Femur (tissue), 1 donor: Measurements from ENCODE around the gene MS4A15.

Experiments used
- DNase-seq: peaks from one replicate; pipeline ENCODE4 v3.0.0-alpha.2; 2017

Gene MS4A15

GRCh38 chr11:60780065-60780464 lies 23.4 kb downstream of the MS4A15 start:
- DNase-seq = no peak

GRCh38 chr11:60780774-60781173 lies 24.1 kb downstream of the MS4A15 start:
- DNase-seq = no peak

GRCh38 chr11:60781286-60781980 lies 24.8 kb downstream of the MS4A15 start:
- no peak for DNase-seq

GRCh38 chr11:60781981-60782316 lies 25.3 kb downstream of the MS4A15 start:
- no peak for DNase-seq

GRCh38 chr11:60782393-60783140 lies 25.9 kb downstream of the MS4A15 start:
- DNase-seq = no peak

DNA sequence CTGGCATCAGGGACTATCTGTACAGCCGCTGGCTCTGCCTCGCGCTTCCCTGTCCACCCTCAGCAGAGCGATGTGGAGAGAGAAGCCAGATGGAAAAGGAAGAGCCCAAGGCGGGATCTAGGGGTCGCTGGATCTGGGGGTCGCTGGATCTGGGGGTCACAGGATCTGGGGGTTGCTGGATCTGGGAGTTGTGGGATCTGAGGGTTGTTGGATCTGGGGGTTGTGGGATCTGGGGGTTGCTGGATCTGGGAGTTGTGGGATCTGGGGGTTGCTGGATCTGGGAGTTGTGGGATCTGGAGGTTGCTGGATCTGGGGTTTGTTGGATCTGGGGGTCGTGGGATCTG lies 26.4 kb downstream of the MS4A15 start:
- DNase-seq = no peak

DNA sequence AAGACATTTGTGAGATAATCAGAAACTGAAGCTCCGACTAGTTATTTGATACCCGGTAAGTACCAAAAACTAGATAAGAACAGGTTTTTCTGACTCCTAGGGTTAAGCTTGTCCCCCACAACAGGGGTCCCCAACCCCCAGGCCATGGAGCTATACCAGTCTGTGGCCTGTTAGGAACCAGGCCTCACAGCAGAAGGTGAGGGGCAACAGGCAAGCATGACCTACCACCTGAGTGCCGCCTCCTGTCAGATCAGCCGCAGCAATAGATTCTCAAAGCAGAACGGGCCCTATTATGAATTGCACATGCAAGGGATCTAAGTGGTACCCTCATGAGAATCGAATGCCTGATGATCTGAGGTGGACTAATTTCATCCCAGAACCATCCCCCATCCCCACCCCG lies 27.2 kb downstream of the MS4A15 start:
- DNase-seq = no peak

GRCh38 chr11:60785136-60785535 lies 28.5 kb downstream of the MS4A15 start, which contains the start of gene MS4A10:
MS4A10 (plus strand) TSS chr11:60785333; CDS start chr11:60790336, 5,003 bp downstream.
- DNase-seq = no peak

- no peak for DNase-seq
Observed at GRCh38 chr11:60785806-60786361, 29.2 kb downstream of the MS4A15 start.

GRCh38 chr11:60786811-60787567 lies 30.3 kb downstream of the MS4A15 start:
- DNase-seq = peak; percentile 82

DNA sequence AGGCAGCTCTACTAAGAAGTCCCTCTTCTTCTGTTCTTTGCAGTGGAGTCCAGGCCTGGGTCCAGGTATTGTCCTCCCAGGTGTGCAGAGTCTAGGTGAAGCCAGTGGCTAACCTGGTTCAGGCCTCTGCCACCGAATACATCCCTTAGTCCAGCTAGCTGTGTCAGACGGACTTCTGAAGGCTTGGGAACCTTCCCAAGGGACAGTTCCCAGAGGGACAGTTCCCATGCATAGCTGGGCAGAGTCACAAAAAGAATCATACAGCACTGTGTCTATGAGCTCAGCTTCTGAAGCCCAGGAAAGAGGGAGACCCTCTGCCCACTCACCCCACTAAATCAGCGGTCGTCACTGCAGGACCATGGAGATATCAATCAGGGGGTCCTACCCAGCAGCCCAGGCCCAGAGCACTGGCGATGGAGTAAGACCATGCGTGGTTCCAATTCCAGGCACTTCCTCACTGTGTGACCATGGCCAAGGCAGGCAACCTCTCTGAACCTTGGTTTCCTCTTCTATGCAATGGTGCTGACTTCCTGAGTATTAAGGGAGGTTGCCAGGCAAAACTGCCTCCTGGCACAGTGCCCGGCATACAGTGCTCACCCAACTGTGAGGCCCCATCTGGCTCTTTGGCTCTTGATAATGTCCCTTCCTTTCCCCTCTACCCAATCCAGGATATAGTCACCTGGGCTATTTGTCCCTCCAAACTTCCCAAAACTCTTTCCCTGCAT lies 31.9 kb downstream of the MS4A15 start:
- no peak for DNase-seq

GRCh38 chr11:60790726-60791125 lies 34.1 kb downstream of the MS4A15 start:
- DNase-seq = no peak

GRCh38 chr11:60791153-60791933 lies 34.7 kb downstream of the MS4A15 start:
- no peak for DNase-seq

DNA sequence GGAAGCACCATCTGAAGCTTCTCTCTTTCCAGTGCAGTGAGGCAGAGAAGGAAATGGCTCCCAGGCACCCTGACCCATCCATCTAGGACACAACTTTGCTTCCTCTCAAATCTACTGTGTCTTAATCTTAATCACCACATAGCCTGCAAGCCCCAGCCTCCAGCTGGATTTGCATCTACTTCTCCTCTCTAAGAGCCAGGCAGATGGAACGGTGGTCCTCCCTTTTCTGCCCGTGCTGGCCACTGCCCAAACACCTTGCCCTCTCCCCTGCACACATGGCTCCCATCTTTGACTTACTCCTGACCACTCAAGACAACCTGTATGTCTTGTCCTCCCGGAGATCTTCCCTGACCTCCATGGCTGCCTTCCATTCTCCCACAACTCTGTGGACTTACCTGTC lies 35.9 kb downstream of the MS4A15 start:
- DNase-seq = no peak

- DNase-seq = no peak
Observed at GRCh38 chr11:60795291-60795690, 38.6 kb downstream of the MS4A15 start.

DNA sequence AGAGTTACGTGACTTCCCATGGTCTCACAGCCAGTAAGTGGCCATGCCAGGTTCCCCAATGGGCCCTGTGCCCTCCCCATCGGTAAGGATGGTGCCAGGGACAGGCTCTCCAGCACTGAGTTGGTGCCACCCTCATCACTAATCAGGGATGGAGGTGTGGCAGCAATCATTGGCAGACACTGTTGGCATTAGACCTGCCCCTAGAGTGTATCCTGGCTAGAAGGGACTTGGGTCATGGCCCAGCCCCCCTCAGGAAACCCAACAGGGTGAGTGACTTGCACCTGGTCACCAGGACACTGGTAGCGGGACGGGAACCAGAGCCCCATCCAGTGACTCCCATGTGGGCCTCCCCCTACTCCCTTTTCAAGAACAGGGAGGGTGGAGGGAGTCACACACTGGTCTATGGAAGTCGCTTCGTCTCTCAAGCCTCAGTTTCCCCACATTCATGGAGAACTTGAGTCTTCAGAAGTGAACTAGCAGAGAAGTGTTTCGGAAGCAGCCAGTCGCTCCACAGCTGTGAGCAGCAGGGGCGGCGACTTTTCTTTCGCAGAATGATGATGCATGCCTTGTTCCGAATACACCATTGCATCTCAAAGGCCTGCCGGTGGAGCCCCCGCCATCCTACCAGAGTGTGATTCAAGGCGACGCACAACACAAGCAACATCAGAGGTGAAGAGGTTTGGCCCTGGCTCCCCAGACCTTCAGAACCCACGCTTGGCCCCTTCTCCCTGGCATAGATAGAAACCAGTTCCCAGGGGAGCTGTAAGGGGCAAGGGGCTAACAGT lies 41.4 kb downstream of the MS4A15 start:
- no peak for DNase-seq

DNA sequence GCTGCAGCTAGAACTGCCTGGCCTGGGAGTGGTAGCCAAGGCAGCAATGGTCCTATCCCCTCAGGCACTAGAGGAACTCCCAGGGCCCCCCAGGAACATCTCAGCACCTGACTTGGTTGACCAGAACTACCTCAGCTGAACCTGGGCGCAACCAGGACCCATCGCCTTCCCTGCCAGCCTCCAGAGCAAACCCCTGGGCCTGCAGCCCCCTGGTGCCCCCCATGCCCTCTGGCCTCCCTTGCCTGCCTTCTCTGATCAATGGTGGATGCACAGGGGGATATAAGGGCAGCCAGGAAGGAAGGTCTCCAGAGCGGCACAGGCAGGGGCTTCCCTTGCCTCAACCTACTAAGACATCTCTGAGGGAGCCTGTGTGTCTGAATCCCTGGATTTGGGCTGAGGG lies 42.0 kb downstream of the MS4A15 start:
- no peak for DNase-seq

- no peak for DNase-seq
Observed at GRCh38 chr11:60801194-60801593, 44.5 kb downstream of the MS4A15 start.

DNA sequence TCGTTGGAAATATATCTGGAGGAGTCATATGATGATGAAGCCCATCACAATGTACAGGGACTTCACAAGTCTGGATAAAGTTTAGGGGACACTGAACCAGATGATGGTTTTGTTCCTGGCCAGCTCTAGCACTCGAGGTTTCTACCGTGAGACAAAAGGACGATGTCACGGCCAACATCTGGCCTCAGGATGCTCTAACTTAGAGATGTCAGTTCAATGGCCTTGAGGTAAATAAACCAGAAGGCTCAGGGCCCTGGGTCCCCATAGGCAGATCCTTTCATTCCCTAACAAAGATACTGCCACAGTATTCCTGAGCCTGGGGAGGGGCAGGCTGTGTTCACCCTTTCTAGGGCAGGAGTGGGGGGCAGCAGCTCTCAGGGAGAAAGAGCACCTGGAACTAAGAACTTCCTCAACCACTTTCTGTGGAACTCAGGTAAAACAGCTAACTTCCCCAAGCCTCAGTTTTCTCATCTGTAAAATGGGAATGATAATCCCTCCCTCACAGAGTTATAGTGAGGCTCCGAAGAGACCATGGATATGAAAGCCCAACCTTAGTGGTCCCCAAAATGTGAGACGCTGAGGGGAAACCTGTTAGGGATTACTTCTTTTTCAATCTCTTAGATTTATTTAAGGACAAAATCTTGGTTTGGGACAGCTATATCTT lies 46.7 kb downstream of the MS4A15 start:
- DNase-seq = no peak

- no peak for DNase-seq
Observed at GRCh38 chr11:60809249-60809648, 52.6 kb downstream of the MS4A15 start.

DNA sequence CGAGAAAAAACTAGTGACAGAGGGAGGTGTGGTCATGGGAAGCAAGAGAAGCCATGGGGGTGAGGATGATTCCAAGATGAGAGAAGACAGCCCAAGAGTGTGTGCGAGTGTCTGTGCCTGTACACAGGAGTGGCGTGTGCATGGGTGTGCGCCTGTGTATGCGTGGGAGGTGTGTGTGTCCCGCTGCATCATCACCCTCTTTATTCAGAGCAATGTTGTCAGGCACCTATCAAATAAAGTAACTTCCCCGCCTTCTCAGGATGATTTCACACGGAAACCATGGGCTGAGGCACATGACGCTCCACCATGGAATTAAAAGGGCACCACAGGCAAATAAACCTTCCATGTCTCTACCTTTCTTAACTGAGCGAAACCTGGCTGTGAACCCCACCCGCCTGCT lies 53.0 kb downstream of the MS4A15 start:
- DNase-seq = no peak
